K562 (cell line): ENCODE results near the gene DNAAF2. TPM values are rescaled to one million over a fixed set of nuclear protein-coding genes. Genes with fewer than 3 reads are reported as not detected.
A peak's percentile ranks its signal among the peaks of the same experiment; 100 is the strongest.

ENCODE experiments used
- BRD4 ChIP-seq: fragments of 200-600 bp; sonication (generic); IDR thresholded peaks from 2 replicates; pipeline ENCODE4 v1.6.1; 2017; ENCODE audit warnings: inconsistent platforms
- CBX8 ChIP-seq: fragments of 200-600 bp; sonication (generic); IDR thresholded peaks from 2 replicates; pipeline ENCODE4 v1.6.1; 2012; ENCODE audit warnings: borderline replicate concordance, mixed run types, low read depth, mild to moderate bottlenecking, moderate library complexity, mixed read lengths, low read length, control low read depth, inconsistent platforms; ENCODE audit not compliant: poor library complexity, severe bottlenecking; ENCODE audit errors: extremely low read depth
- CXXC5 ChIP-seq: fragments of 250-450 bp; sonication (Bioruptor Pico); IDR thresholded peaks from 2 replicates; pipeline ENCODE4 v1.8.0; 2022; ENCODE audit warnings: inconsistent platforms, mild to moderate bottlenecking, moderate library complexity
- FOXM1 ChIP-seq, 2 experiments: fragments of 450-650 bp in 1 of 2; sonication (generic) in 1 of 2; formaldehyde crosslinking in 1 of 2; IDR thresholded peaks; 2 replicates each; pipeline versions ENCODE4 v1.6.1 to v1.9.0; 2017 to 2022; ENCODE audit warnings: low read depth in 2 of 2, mild to moderate bottlenecking in 2 of 2, missing genetic modification reagents in 1 of 2, moderate library complexity in 1 of 2
- LARP7 ChIP-seq: fragments of 450-650 bp; IDR thresholded peaks from 2 replicates; pipeline ENCODE4 v1.6.1; 2016
- NR4A1 ChIP-seq, 2 experiments: fragments of 250-450 bp in 1 of 2; fragments of 450-650 bp in 1 of 2; sonication (Bioruptor Pico) in 1 of 2; IDR thresholded peaks; 2 replicates each; pipeline versions ENCODE4 v1.4.0 to v1.6.1; 2016 to 2020; ENCODE audit warnings: mild to moderate bottlenecking in 2 of 2, missing compliant biosample characterization in 1 of 2, missing genetic modification characterization in 1 of 2, moderate library complexity in 1 of 2
- PYGO2 ChIP-seq: fragments of 450-650 bp; IDR thresholded peaks from 2 replicates; pipeline ENCODE4 v1.6.1; 2016; ENCODE audit warnings: mild to moderate bottlenecking, missing genetic modification characterization, moderate library complexity, missing compliant biosample characterization
- RUNX1 ChIP-seq: sonication (generic); IDR thresholded peaks from 2 replicates; pipeline ENCODE4 v1.6.1; 2016; ENCODE audit warnings: antibody characterized with exemption, low read depth
- STAT5A ChIP-seq: IDR thresholded peaks from 2 replicates; pipeline ENCODE4 v1.6.1; 2012; ENCODE audit warnings: low read length, inconsistent platforms, borderline replicate concordance
- TEAD4 ChIP-seq, 2 experiments: sonication (generic) in 1 of 2; formaldehyde crosslinking in 1 of 2; IDR thresholded peaks; 2 replicates each; pipeline versions ENCODE4 v1.6.1 to v1.8.0; 2012 to 2022; ENCODE audit warnings: borderline replicate concordance in 1 of 2, inconsistent platforms in 1 of 2, low read length in 1 of 2, mild to moderate bottlenecking in 1 of 2, missing genetic modification reagents in 1 of 2
- ZBTB17 ChIP-seq: fragments of 450-650 bp; formaldehyde crosslinking; IDR thresholded peaks from 2 replicates; pipeline ENCODE4 v1.4.0; 2020; ENCODE audit warnings: mild to moderate bottlenecking
- ZNF121 ChIP-seq: sonication (generic); formaldehyde crosslinking; conservative IDR thresholded peaks from 2 replicates; pipeline ENCODE4 v1.8.0; 2022; ENCODE audit warnings: missing genetic modification reagents
- ZNF274 ChIP-seq: IDR thresholded peaks from 2 replicates; pipeline ENCODE4 v1.6.1; 2011; ENCODE audit warnings: low read depth, mild to moderate bottlenecking, low read length, moderate library complexity, borderline replicate concordance
- ZNF696 ChIP-seq: fragments of 250-450 bp; sonication (Bioruptor Pico); conservative IDR thresholded peaks from 2 replicates; pipeline ENCODE4 v1.4.0; 2020; ENCODE audit warnings: mild to moderate bottlenecking, moderate library complexity
- polyA plus RNA-seq, 8 experiments: library from polyadenylated mRNA; depleted of rRNA in 4 of 8; stranded (reverse) in 5 of 8; unstranded in 3 of 8; fragments of >200 nt; fragmentation: Nextera tagmentation in 2 of 8; fragmentation: Illumina TruSeq in 1 of 8; extraction: Ambion mirVana in 2 of 8; extraction: Trizol in 1 of 8; gene quantifications; 2 replicates each; pipeline versions ENCODE4 v1.2.1 to v1.2.3, GENCODE V29; 2011 to 2014; ENCODE audit warnings: inconsistent platforms in 1 of 8, missing spikeins in 1 of 8
- total RNA-seq, 7 experiments: library from RNA; depleted of rRNA in 6 of 7; stranded (reverse); fragments of >200 nt in 6 of 7; fragmentation: Illumina TruSeq in 2 of 7; extraction: Trizol in 2 of 7; gene quantifications; 2 replicates each; pipeline versions ENCODE4 v1.2.1 to v1.2.3, GENCODE V29; 2011 to 2021; ENCODE audit warnings: low replicate concordance in 1 of 7
- TF ChIP-seq, protein P1 (sequence below), 2 experiments: IDR thresholded peaks; 2 replicates each; pipeline ENCODE4 v1.6.1; 2011; ENCODE audit warnings: borderline replicate concordance in 1 of 2, control low read depth in 1 of 2, low read depth in 1 of 2, low read length in 1 of 2, mild to moderate bottlenecking in 1 of 2, mixed read lengths in 1 of 2, moderate library complexity in 1 of 2; ENCODE audit not compliant: insufficient read depth in 1 of 2, insufficient read length in 1 of 2, poor library complexity in 1 of 2, severe bottlenecking in 1 of 2; ENCODE audit errors: extremely low read depth in 1 of 2
- TF ChIP-seq, protein P2 (sequence below), 2 experiments: IDR thresholded peaks in 1 of 2; conservative IDR thresholded peaks in 1 of 2; 2 replicates each; pipeline ENCODE4 v1.6.1; 2016; ENCODE audit warnings: low read depth in 2 of 2, mild to moderate bottlenecking in 1 of 2, missing compliant biosample characterization in 1 of 2, missing genetic modification characterization in 1 of 2, moderate library complexity in 1 of 2
- TF ChIP-seq, protein P3 (sequence below): fragments of 450-650 bp; IDR thresholded peaks from 2 replicates; pipeline ENCODE4 v1.6.1; 2016
- TF ChIP-seq, protein P4 (sequence below), 2 experiments: fragments of 450-650 bp; IDR thresholded peaks; 2 replicates each; pipeline ENCODE4 v1.6.1; 2016

The DNAAF2 gene
- total and polyA plus RNA-seq, 9 of the 15 experiments (the other 6 are each of a cell fraction or from before 2014, with no cell fraction given) = 2.4 to 14.6 (median 11.1) TPM

DNA sequence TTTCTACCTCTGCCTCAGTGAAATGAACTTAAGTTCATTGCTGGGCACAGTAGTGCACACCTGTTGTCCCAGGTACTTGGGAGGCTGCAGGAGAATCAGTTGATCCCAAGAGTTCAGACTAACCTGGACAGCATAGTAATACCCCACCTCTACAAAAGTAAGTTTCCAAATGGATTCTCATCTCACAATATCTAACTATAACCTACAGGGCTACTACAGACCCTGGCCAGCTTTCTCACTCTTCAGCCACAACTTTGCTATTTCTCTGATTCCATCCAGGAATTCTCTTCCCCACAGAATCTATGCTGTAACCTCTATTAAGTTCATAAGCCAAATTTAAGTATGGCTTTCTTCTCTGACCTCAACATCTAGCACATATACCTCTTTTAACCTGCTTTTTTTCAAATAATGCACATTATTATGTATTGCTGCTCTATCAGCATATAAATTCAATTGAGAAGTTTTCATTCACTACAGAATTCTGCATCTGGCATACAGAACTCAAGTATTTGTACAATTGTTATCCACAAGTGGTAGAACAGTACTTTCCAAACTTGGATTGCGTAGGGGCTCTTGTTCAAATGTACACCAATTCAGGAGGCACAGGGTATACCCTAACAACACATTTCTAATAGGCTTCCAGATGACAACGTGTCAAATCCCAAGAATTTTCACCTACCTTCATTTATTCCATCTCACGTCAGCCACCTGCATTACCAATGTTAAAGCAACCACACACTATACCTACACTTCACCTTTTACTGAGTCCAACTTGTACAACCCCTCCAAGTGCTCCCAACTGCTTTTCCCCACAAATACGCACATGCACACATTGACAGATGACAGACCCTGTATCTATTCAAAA lies 52.7 kb downstream of the DNAAF2 start (continued):
- TF ChIP-seq CBX8 (no peak), LARP7 (no peak), ZBTB17 (CRISPR knock-in tag) (no peak), TEAD4 (IDR thresholded peaks at IDR 0.05; ENCODE audit: low read length) (peak; percentile 6; the same call in 1 of the 2 replicates), TEAD4 (CRISPR knock-in tag; IDR thresholded peaks at IDR 0.05; ENCODE audit: borderline replicate concordance) (no peak), FOXM1 (IDR thresholded peaks at IDR 0.05; ENCODE audit: low read depth) (no peak), FOXM1 (CRISPR knock-in tag; IDR thresholded peaks at IDR 0.05; ENCODE audit: low read depth) (no peak), STAT5A (peak; percentile 7; the same call in 1 of the 2 replicates), ZNF121 (CRISPR knock-in tag) (no peak), RUNX1 (no peak), CXXC5 (CRISPR knock-in tag) (no peak), ZNF274 (no peak), PYGO2 (tag) (no peak), ZNF696 (CRISPR knock-in tag) (no peak), BRD4 (no peak), NR4A1 (CRISPR knock-in tag; IDR thresholded peaks at IDR 0.05) (no peak), NR4A1 (tag; IDR thresholded peaks at IDR 0.05) (no peak)
- TF ChIP-seq, protein P1, sequence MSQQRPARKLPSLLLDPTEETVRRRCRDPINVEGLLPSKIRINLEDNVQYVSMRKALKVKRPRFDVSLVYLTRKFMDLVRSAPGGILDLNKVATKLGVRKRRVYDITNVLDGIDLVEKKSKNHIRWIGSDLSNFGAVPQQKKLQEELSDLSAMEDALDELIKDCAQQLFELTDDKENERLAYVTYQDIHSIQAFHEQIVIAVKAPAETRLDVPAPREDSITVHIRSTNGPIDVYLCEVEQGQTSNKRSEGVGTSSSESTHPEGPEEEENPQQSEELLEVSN (IDR thresholded peaks at IDR 0.05; ENCODE audit: borderline replicate concordance in 1 of 2, extremely low read depth in 1 of 2, insufficient read depth in 1 of 2, insufficient read length in 1 of 2, low read depth in 1 of 2, low read length in 1 of 2, poor library complexity in 1 of 2, severe bottlenecking in 1 of 2) = no peak
- TF ChIP-seq, protein P2, sequence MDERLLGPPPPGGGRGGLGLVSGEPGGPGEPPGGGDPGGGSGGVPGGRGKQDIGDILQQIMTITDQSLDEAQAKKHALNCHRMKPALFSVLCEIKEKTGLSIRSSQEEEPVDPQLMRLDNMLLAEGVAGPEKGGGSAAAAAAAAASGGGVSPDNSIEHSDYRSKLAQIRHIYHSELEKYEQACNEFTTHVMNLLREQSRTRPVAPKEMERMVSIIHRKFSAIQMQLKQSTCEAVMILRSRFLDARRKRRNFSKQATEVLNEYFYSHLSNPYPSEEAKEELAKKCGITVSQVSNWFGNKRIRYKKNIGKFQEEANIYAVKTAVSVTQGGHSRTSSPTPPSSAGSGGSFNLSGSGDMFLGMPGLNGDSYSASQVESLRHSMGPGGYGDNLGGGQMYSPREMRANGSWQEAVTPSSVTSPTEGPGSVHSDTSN (CRISPR knock-in tag; IDR thresholded peaks at IDR 0.05; ENCODE audit: low read depth) = no peak
- TF ChIP-seq, protein P2 (tag; conservative IDR thresholded peaks at IDR 0.05; ENCODE audit: low read depth) = no peak
- TF ChIP-seq, protein P3, sequence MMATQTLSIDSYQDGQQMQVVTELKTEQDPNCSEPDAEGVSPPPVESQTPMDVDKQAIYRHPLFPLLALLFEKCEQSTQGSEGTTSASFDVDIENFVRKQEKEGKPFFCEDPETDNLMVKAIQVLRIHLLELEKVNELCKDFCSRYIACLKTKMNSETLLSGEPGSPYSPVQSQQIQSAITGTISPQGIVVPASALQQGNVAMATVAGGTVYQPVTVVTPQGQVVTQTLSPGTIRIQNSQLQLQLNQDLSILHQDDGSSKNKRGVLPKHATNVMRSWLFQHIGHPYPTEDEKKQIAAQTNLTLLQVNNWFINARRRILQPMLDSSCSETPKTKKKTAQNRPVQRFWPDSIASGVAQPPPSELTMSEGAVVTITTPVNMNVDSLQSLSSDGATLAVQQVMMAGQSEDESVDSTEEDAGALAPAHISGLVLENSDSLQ = no peak
- TF ChIP-seq, protein P4, sequence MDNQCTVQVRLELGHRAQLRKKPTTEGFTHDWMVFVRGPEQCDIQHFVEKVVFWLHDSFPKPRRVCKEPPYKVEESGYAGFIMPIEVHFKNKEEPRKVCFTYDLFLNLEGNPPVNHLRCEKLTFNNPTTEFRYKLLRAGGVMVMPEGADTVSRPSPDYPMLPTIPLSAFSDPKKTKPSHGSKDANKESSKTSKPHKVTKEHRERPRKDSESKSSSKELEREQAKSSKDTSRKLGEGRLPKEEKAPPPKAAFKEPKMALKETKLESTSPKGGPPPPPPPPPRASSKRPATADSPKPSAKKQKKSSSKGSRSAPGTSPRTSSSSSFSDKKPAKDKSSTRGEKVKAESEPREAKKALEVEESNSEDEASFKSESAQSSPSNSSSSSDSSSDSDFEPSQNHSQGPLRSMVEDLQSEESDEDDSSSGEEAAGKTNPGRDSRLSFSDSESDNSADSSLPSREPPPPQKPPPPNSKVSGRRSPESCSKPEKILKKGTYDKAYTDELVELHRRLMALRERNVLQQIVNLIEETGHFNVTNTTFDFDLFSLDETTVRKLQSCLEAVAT (IDR thresholded peaks at IDR 0.05) = no peak
